Cardiac muscle cell (in vitro differentiated cells and primary cell): ENCODE results near the gene OSTM1. TPM values are rescaled to one million over a fixed set of nuclear protein-coding genes. Genes with fewer than 3 reads are reported as not detected.

Experiments
- DNase-seq, 2 donors: peaks; one replicate each; pipeline versions ENCODE4 v3.0.0 to v3.0.0-alpha.2; 2010 to 2017; ENCODE audit warnings: low read depth in 1 of 2, low spot score in 1 of 2
- H3K27ac ChIP-seq: fragments of 200-600 bp; sonication (generic); 2 replicates; pipeline ENCODE4 v1.5.1; 2016
- H3K27me3 ChIP-seq: fragments of 200-600 bp; sonication (generic); 2 replicates; pipeline ENCODE4 v1.6.0; 2016; ENCODE audit warnings: control low read depth
- H3K36me3 ChIP-seq: fragments of 200-600 bp; sonication (generic); 2 replicates; pipeline ENCODE4 v1.5.1; 2016; ENCODE audit warnings: control low read depth
- H3K4me1 ChIP-seq: fragments of 200-600 bp; sonication (generic); 2 replicates; pipeline ENCODE4 v1.8.1; 2017; ENCODE audit warnings: low read depth, mild to moderate bottlenecking, mixed run types
- H3K4me3 ChIP-seq: fragments of 200-600 bp; sonication (generic); 2 replicates; pipeline ENCODE4 v1.5.1; 2016; ENCODE audit warnings: mild to moderate bottlenecking
- H3K9me3 ChIP-seq: fragments of 200-600 bp; sonication (generic); 2 replicates; pipeline ENCODE4 v1.5.1; 2017; ENCODE audit warnings: low read depth, mild to moderate bottlenecking, control low read depth
- polyA plus RNA-seq: library from polyadenylated mRNA; unstranded; fragments of >200 nt; fragmentation: Nextera tagmentation; extraction: Ambion mirVana; gene quantifications from 2 replicates; pipeline ENCODE4 v1.2.1, GENCODE V29; 2016
- total RNA-seq: library from RNA; depleted of rRNA; stranded (reverse); fragments of >200 nt; gene quantifications from 2 replicates; pipeline ENCODE4 v1.2.3, GENCODE V29; 2016
- TF ChIP-seq, protein P1 (sequence below): IDR thresholded peaks from 2 replicates; pipeline ENCODE4 v1.5.1; 2012; ENCODE audit warnings: low read depth, mild to moderate bottlenecking, low read length

OSTM1 gene
- total and polyA plus RNA-seq, 2 experiments from 2014 or later: 18.1 to 61.7 TPM

DNA sequence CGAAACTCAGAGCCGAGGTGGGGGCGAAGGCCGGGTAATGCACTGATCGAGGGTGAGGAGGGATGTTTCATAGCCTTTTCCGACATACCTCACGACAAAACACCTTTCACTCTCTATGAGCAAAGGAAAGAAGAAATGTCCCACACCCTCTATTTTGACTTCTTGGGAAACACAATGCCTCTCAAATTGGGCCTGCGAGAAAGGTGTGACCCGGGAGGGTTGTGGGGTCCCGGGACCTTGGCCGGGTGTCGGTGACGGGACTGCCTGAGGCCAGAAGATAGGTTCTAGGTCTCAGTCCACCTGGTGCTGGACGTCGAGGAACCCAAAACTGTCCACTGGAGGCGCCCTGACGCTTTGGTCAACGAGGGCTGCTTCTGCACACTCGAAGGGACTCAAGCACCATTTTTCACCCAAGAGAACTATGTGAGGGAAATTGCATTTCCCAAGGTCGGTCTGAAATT, 41.1 kb upstream of the OSTM1 start:
- Histone ChIP-seq H3K4me1 (peaks cover 3% of the 10 kb centered on the region), H3K27me3 (peaks cover 100% of the 10 kb centered on the region), H3K36me3 (no peaks in the 10 kb centered on the region), H3K27ac (no peak overlapping the region), H3K9me3 (no peaks in the 10 kb centered on the region), H3K4me3 (no peak overlapping the region)
- TF ChIP-seq, protein P1, sequence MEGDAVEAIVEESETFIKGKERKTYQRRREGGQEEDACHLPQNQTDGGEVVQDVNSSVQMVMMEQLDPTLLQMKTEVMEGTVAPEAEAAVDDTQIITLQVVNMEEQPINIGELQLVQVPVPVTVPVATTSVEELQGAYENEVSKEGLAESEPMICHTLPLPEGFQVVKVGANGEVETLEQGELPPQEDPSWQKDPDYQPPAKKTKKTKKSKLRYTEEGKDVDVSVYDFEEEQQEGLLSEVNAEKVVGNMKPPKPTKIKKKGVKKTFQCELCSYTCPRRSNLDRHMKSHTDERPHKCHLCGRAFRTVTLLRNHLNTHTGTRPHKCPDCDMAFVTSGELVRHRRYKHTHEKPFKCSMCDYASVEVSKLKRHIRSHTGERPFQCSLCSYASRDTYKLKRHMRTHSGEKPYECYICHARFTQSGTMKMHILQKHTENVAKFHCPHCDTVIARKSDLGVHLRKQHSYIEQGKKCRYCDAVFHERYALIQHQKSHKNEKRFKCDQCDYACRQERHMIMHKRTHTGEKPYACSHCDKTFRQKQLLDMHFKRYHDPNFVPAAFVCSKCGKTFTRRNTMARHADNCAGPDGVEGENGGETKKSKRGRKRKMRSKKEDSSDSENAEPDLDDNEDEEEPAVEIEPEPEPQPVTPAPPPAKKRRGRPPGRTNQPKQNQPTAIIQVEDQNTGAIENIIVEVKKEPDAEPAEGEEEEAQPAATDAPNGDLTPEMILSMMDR: peak; percentile 49
- peak; percentile 46 to 55 for DNase-seq

DNA sequence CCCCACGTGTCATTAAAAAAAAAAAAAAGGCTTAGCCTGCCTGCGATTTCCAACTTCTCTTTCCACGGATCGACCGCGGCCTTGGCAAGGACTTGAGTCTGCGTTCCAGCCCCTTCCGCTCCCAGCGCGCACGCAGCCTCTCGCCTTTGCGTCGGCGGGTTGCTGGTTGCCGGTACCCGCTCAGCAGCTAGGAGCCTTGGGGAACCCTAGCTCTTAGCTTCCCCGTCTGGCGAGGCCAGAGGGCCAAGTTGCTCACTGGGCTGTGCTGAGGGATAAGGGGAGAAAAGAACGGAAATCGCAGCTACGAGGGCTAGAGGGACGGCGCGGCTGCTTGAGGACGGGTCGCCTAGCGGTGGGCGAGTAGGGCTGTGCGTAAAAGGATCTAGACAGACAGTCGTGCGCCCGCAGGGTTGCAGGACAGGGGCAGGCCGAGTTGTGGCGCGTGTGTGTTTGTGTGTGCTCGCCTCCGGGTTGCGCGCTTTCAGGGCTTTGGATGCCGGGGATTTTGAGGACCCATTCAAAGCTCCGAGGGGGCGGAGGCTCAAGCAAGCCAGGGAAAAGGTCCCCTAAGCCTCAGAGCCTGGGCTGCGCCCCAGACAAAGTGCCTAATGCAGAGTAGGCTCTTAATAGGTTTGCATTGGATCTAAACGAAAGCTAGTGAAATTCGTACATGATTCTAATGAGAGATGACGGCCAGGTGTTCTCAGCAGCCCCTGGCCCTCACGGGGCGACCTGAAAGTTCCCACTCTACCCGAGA, 40.5 kb upstream of the OSTM1 start:
- H3K9me3 ChIP-seq: no peaks in the 10 kb centered on the region
- TF ChIP-seq, protein P1: no peak
- H3K4me3 ChIP-seq: no peak overlapping the region
- H3K27me3 ChIP-seq: peaks cover 100% of the 10 kb centered on the region
- DNase-seq: peak; percentile 48 to 90
- peaks cover 3% of the 10 kb centered on the region for H3K4me1 ChIP-seq
- H3K36me3 ChIP-seq: no peaks in the 10 kb centered on the region
- H3K27ac ChIP-seq: no peak overlapping the region

GRCh38 chr6:108113557-108114519, 39.3 kb upstream of the OSTM1 start:
- DNase-seq: peak; percentile 59 to 72
- TF ChIP-seq, protein P1: peak; percentile 52
- Histone ChIP-seq H3K27ac (no peak overlapping the region), H3K4me3 (no peak overlapping the region), H3K27me3 (peaks cover 100% of the 10 kb centered on the region), H3K36me3 (no peaks in the 10 kb centered on the region), H3K4me1 (peaks cover 2% of the 10 kb centered on the region), H3K9me3 (no peaks in the 10 kb centered on the region)

GRCh38 chr6:108108374-108108773, 33.8 kb upstream of the OSTM1 start:
- Histone ChIP-seq H3K36me3 (no peaks in the 10 kb centered on the region), H3K4me1 (no peaks in the 10 kb centered on the region), H3K27ac (no peak overlapping the region), H3K27me3 (peaks cover 46% of the 10 kb centered on the region), H3K9me3 (no peaks in the 10 kb centered on the region), H3K4me3 (no peak overlapping the region)
- no peak for DNase-seq
- TF ChIP-seq, protein P1: no peak

GRCh38 chr6:108107102-108107501, 32.6 kb upstream of the OSTM1 start:
- Histone ChIP-seq H3K9me3 (no peaks in the 10 kb centered on the region), H3K27ac (no peak overlapping the region), H3K4me3 (no peak overlapping the region), H3K36me3 (no peaks in the 10 kb centered on the region), H3K27me3 (peaks cover 33% of the 10 kb centered on the region), H3K4me1 (no peaks in the 10 kb centered on the region)
- DNase-seq: no peak
- TF ChIP-seq, protein P1: no peak
